Body of pancreas (tissue), 4 donors: ENCODE results near the gene ZNF8. TPM values are rescaled to one million over a fixed set of nuclear protein-coding genes. Genes with fewer than 3 reads are reported as not detected.
A peak's percentile ranks its signal among the peaks of the same experiment; 100 is the strongest.

ENCODE experiments used
- ATAC-seq: fragments of 150-250 bp; one replicate; pipeline ENCODE4 v1.9.1; 2016
- DNase-seq, 4 donors: peaks; one replicate each; pipeline ENCODE4 v3.0.0-alpha.2; 2019
- H3K27ac ChIP-seq, 4 donors: fragments of 200-600 bp; sonication (generic); 1 replicate in 3 of 4; 2 replicates in 1 of 4; pipeline versions ENCODE4 v1.5.1 to v1.6.1; 2016 to 2019; ENCODE audit warnings: mild to moderate bottlenecking in 1 of 4, mixed read lengths in 1 of 4, moderate library complexity in 1 of 4
- H3K27me3 ChIP-seq, 2 donors: fragments of 200-600 bp; sonication (generic); one replicate each; pipeline ENCODE4 v1.6.0; 2016; ENCODE audit warnings: mild to moderate bottlenecking in 1 of 2
- H3K36me3 ChIP-seq, 2 donors: fragments of 200-600 bp; sonication (generic); replicated peaks in 1 of 2; 2 replicates each; pipeline ENCODE4 v1.5.1; 2016; ENCODE audit warnings: low read depth in 2 of 2; ENCODE audit not compliant: insufficient read depth in 1 of 2
- H3K4me1 ChIP-seq: fragments of 200-600 bp; sonication (generic); one replicate; pipeline ENCODE4 v1.6.0; 2016
- H3K4me3 ChIP-seq, 2 donors: fragments of 200-600 bp; sonication (generic); 1 replicate in 1 of 2; 2 replicates in 1 of 2; pipeline ENCODE4 v1.5.1; 2016 to 2019
- H3K9me3 ChIP-seq, 3 donors: fragments of 200-600 bp; sonication (generic); 1 replicate in 2 of 3; 2 replicates in 1 of 3; pipeline ENCODE4 v1.5.1; 2016
- CTCF ChIP-seq, 7 experiments: fragments of 450-650 bp in 4 of 7; fragments of 200-600 bp in 3 of 7; sonication (generic) in 3 of 7; IDR thresholded peaks; one replicate each; pipeline ENCODE4 v1.5.1; 2016 to 2019; ENCODE audit warnings: antibody characterized with exemption in 7 of 7
- POLR2A ChIP-seq, 3 donors: fragments of 450-650 bp; IDR thresholded peaks; one replicate each; pipeline ENCODE4 v1.6.1; 2016; ENCODE audit warnings: antibody characterized with exemption in 3 of 3, mild to moderate bottlenecking in 2 of 3
- WGBS, 2 donors: methylation state at CpG; one replicate each; pipeline ENCODE4 v1.1.5; 2017; 5-methylcytosine and 5-hydroxymethylcytosine counted together
- intact Hi-C: fragments of 100-400 bp; cut with DNase I; formaldehyde crosslinking; loops from one replicate; pipeline ENCODE4 v1.15.1; 2023
- total RNA-seq, 2 donors: library from RNA; depleted of rRNA; stranded (reverse); fragments of >200 nt; gene quantifications; one replicate each; pipeline ENCODE4 v1.1.0, GENCODE V29; 2016

Gene ZNF8
- total RNA-seq, 2 donors from 2014 or later = 3.6 to 4.6 TPM

GRCh38 chr19:58318297-58318696 lies 39.5 kb downstream of the ZNF8 start:
- Histone ChIP-seq H3K4me1 (no peaks in the 10 kb centered on the region), H3K4me3 (no peak overlapping the region), H3K27ac (no peak overlapping the region), H3K9me3 (no peaks in the 10 kb centered on the region), H3K27me3 (no peaks in the 10 kb centered on the region), H3K36me3 (peaks cover 0 to 6% of the 10 kb centered on the region in 2 donors)
- WGBS, 2 donors = 78 to 92% methylated on average over 2 to 4 of the region's 4 CpGs
- no peak for DNase-seq
- TF ChIP-seq POLR2A (IDR thresholded peaks at IDR 0.05) (no peak), CTCF (IDR thresholded peaks at IDR 0.05) (no peak)
- no peak for ATAC-seq
- intact Hi-C loops = no loop called here

- no peak overlapping the region for H3K4me3 ChIP-seq
- no peak for DNase-seq
- no peak for ATAC-seq
- no peaks in the 10 kb centered on the region for H3K4me1 ChIP-seq
- WGBS, 2 donors = 94 to 95% methylated on average over 9 to 10 of the region's 10 CpGs
- intact Hi-C loops = no loop called here
- no peak overlapping the region for H3K27ac ChIP-seq
- TF ChIP-seq POLR2A (IDR thresholded peaks at IDR 0.05) = no peak
- TF ChIP-seq CTCF (IDR thresholded peaks at IDR 0.05) = no peak
- no peaks in the 10 kb centered on the region for H3K27me3 ChIP-seq
- H3K36me3 ChIP-seq = no peaks in the 10 kb centered on the region
- no peaks in the 10 kb centered on the region for H3K9me3 ChIP-seq
Observed at GRCh38 chr19:58319241-58319640, 40.5 kb downstream of the ZNF8 start.

- ATAC-seq = no peak
- H3K4me3 ChIP-seq = no peak overlapping the region
- 69 to 73% methylated on average over 6 of the region's 6 CpGs for WGBS, 2 donors
- H3K27ac ChIP-seq = no peak overlapping the region
- peaks cover 24% of the 10 kb centered on the region for H3K4me1 ChIP-seq
- no peak for DNase-seq
- intact Hi-C loops = no loop called here
- TF ChIP-seq POLR2A (IDR thresholded peaks at IDR 0.05) = no peak
- no peak for TF ChIP-seq CTCF (IDR thresholded peaks at IDR 0.05)
- no peaks in the 10 kb centered on the region for H3K36me3 ChIP-seq
- no peaks in the 10 kb centered on the region for H3K9me3 ChIP-seq
- H3K27me3 ChIP-seq = no peaks in the 10 kb centered on the region
Observed at GRCh38 chr19:58325311-58326022, 46.7 kb downstream of the ZNF8 start.

- TF ChIP-seq CTCF (IDR thresholded peaks at IDR 0.05) (no peak), POLR2A (IDR thresholded peaks at IDR 0.05) (no peak)
- Histone ChIP-seq H3K4me1 (peaks cover 24% of the 10 kb centered on the region), H3K36me3 (no peaks in the 10 kb centered on the region), H3K27ac (peak overlapping the region; percentile 77 to 95 (median 90)), H3K9me3 (no peaks in the 10 kb centered on the region), H3K4me3 (peak overlapping the region; percentile 37 to 82), H3K27me3 (no peaks in the 10 kb centered on the region)
- intact Hi-C loops = no loop called here
- 5 to 7% methylated on average over 9 of the region's 9 CpGs for WGBS, 2 donors
- DNase-seq (no peak), ATAC-seq (no peak)
Observed at GRCh38 chr19:58326501-58326913, 47.8 kb downstream of the ZNF8 start.
